NCI-H524 treated with DMSO at 0.1 percent for 48 hours (cell line): ENCODE results near the gene ZIC1.

Source experiments
- DNase-seq: peaks from one replicate; lab custom pipeline; 2025; lab: John Stamatoyannopoulos, UW

The ZIC1 gene

GRCh38 chr3:147409143-147410115, at the start of gene ZIC1:
Gene ZIC1, plus strand, starts transcription at chr3:147409365. Its CDS starts 748 bp downstream, at chr3:147410113.
- DNase-seq: peak; percentile 54

- DNase-seq: no peak
These were observed 49.1 kb upstream of the ZIC1 start for GRCh38 chr3:147360051-147360439.

- DNase-seq: no peak
These were observed 48.3 kb upstream of the ZIC1 start for GRCh38 chr3:147360646-147361453.

GRCh38 chr3:147361454-147362420, 47.4 kb upstream of the ZIC1 start:
- DNase-seq: peak; percentile 9

- DNase-seq: no peak
These were observed 44.4 kb upstream of the ZIC1 start for GRCh38 chr3:147364771-147365170.

- DNase-seq: no peak
These were observed 43.7 kb upstream of the ZIC1 start for GRCh38 chr3:147365196-147366115.

GRCh38 chr3:147367676-147368075, 41.5 kb upstream of the ZIC1 start:
- DNase-seq: no peak

GRCh38 chr3:147368151-147368550, 41.0 kb upstream of the ZIC1 start:
- no peak for DNase-seq

- no peak for DNase-seq
These were observed 40.5 kb upstream of the ZIC1 start for GRCh38 chr3:147368561-147369221.

GRCh38 chr3:147369231-147369630, 39.9 kb upstream of the ZIC1 start:
- no peak for DNase-seq

- DNase-seq: no peak
These were observed 39.5 kb upstream of the ZIC1 start for GRCh38 chr3:147369661-147370123.

GRCh38 chr3:147370349-147370748, 38.8 kb upstream of the ZIC1 start:
- no peak for DNase-seq

GRCh38 chr3:147371140-147371539, 38.0 kb upstream of the ZIC1 start:
- no peak for DNase-seq

GRCh38 chr3:147371771-147372340, 37.3 kb upstream of the ZIC1 start:
- no peak for DNase-seq

GRCh38 chr3:147372525-147373027, 36.6 kb upstream of the ZIC1 start:
- no peak for DNase-seq

GRCh38 chr3:147373301-147373700, 35.9 kb upstream of the ZIC1 start:
- no peak for DNase-seq

- no peak for DNase-seq
These were observed 31.5 kb upstream of the ZIC1 start for GRCh38 chr3:147377412-147378367.

- no peak for DNase-seq
These were observed 29.5 kb upstream of the ZIC1 start for GRCh38 chr3:147379651-147380050.
